D721Med (cell line): Measurements from ENCODE around the gene INTS6L.

Source experiments
- DNase-seq: peaks from one replicate; pipeline ENCODE4 v3.0.0; 2011; ENCODE audit warnings: low spot score; ENCODE audit not compliant: insufficient read length
- FAIRE-seq: peaks from 2 replicates; lab custom pipeline; 2011; peaks lifted over from hg19 to GRCh38; lab: Jason Lieb, UNC
- TF ChIP-seq, protein P1 (sequence below): IDR thresholded peaks from 2 replicates; pipeline ENCODE4 v1.5.1; 2012; ENCODE audit warnings: mild to moderate bottlenecking, control low read depth; ENCODE audit not compliant: insufficient read depth; ENCODE audit errors: missing control alignments

The INTS6L gene

DNA sequence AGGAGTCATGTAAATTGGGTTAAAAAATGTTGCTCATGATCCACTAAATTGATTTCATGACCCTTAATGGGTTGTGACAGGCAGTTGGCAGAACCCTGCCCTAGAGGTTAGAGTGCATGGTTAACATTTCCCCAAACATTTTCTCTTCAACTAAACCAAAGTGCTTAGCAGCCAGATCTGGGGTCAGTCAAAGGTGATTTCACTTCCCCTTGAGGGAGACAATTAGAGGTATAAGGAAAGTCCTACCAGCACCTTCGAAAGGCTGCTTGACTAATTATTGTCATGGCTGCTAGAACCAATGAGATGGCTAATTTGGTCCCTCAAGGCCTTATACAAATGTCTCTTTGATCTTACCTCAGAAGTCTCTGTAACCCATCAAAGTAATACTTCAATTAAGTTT, 30.9 kb upstream of the INTS6L start:
- FAIRE-seq (no peak), DNase-seq (no peak)
- TF ChIP-seq, protein P1, sequence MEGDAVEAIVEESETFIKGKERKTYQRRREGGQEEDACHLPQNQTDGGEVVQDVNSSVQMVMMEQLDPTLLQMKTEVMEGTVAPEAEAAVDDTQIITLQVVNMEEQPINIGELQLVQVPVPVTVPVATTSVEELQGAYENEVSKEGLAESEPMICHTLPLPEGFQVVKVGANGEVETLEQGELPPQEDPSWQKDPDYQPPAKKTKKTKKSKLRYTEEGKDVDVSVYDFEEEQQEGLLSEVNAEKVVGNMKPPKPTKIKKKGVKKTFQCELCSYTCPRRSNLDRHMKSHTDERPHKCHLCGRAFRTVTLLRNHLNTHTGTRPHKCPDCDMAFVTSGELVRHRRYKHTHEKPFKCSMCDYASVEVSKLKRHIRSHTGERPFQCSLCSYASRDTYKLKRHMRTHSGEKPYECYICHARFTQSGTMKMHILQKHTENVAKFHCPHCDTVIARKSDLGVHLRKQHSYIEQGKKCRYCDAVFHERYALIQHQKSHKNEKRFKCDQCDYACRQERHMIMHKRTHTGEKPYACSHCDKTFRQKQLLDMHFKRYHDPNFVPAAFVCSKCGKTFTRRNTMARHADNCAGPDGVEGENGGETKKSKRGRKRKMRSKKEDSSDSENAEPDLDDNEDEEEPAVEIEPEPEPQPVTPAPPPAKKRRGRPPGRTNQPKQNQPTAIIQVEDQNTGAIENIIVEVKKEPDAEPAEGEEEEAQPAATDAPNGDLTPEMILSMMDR: no peak

DNA sequence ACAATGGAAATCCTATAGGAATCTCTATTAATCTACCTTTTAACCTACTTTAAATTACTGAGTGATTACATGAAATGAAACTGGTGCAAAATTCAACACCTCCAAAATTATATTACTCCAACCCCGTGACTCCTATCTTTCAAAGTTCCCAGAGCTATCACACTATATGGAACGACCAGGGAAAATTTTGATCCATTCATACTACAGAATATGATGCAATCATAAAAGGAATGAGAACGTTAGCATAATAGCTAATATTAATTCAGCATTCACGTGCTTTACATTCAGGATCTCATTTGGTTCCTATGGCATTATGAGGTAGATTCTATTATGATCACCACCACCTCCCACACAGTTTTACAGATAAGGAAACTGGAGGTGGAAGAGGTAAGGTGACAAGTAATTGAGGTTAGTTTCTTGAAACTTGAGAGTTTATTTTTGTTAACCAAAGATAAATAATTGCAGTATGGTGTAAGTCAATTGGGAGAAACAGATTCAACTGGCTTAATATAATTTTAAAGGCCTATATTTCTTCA, 29.4 kb upstream of the INTS6L start:
- TF ChIP-seq, protein P1: no peak
- no peak for FAIRE-seq
- DNase-seq: no peak

DNA sequence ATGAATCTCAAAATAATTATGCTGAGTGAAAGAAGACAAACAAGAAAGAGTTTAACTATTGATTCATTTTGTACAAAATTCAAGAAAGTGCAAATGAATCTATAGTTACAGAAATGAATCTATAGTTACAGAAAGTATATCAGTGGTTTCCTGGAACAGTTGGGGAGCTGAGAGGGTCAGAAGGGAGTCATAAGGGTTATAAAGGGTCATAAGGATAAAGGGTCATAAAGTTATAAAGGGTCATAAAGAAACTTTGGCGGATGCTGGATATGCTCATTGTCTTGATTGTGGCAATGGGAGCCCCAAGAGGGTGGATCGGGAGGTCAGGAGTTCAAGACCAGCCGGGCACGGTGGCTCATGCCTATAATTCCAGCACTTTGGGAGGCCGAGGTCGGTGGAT, 26.0 kb upstream of the INTS6L start:
- no peak for FAIRE-seq
- no peak for DNase-seq
- TF ChIP-seq, protein P1: no peak

DNA sequence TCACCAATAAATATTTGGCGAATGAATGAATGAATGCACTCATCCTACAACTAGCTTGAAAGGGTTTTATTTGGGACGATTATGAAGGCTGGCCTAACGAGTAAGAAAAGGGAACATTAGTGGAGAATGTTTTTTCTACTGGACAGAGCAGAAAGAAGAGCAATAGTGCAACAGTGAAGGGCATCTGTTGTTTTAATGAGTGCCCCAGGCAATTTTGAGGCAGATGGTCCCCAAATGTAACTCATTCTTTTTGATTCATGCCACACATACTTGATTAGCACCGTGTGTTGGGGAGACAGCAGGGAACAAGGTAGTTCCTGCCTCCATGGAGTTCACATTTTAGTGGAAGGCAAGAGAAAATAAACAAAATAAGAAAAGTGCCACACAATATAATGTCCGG, 22.7 kb upstream of the INTS6L start:
- TF ChIP-seq, protein P1: no peak
- FAIRE-seq: no peak
- DNase-seq: no peak

DNA sequence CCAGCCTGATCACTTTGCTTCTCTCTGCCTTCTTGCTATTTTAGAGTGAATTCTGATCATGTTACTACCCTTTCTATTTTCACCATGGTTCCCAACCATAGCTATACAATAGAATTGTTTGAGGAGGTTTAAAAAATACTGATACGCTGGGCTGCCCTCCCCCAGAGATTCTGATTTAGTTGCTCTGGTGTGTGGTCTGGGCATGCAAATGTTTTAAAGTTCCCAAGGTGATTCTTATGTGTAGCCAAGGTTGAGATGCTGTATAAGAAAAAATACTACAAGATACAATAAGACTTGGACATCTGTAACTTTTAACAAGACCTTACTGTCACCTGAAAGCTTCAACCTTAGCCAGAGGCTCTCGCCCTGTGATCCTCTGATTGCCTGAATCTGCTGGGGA, 22.2 kb upstream of the INTS6L start:
- no peak for FAIRE-seq
- TF ChIP-seq, protein P1: no peak
- DNase-seq: no peak

DNA sequence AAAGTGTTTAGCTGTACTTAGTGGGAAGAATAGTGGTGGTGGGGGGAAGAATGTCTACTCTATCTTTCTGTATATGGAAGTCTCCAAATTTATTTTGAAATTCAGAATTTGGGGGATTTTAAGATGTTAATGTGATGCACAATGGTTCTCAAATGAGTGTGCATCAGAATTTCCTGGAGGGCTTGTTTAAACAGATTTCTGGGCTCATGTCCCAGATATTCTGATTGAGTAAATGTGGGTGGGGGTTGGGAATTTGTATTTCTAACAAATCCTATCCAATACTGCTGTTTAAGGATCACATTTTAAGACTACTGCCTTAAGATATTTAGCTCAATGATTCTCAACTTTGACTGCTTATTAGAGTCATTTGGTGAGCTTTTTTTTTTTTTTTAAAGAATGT, 15.1 kb upstream of the INTS6L start:
- no peak for FAIRE-seq
- TF ChIP-seq, protein P1: no peak
- DNase-seq: no peak

DNA sequence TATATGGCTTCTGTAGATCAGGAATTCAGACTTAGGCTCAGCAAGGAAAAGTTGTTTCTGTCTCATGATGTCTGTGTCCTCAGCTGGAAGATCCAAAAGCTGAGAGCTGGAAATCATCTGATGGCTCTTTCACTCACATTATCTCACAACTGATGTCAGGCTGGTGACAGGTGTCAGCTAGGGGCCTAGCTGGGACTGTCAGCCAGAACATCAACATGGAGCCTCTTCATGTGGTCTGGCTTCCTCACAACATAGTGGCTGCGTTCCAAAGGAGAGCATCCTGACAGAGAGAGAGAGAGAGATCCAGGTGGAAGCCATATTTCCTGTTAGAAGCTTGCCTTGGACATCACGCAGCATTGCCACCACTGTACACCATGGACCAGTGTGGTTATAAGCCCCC, 10.6 kb upstream of the INTS6L start:
- TF ChIP-seq, protein P1: no peak
- no peak for DNase-seq
- no peak for FAIRE-seq
